ENCODE results near the gene EIF5AL1. TPM values are rescaled to one million over a fixed set of nuclear protein-coding genes. Genes with fewer than 3 reads are reported as not detected.
"Not testable (repeated sequence)": the region's sequence is repeated elsewhere in the genome, so short reads cannot be mapped to it uniquely, and the experiment has no call there.

EIF5AL1 gene
- total RNA-seq (2014; rRNA removed; shearing (Covaris generic)): 0.09 and 0.58 TPM in 2 replicates

- not testable (repeated sequence) for DNase-seq (ENCODE audit: low read depth in 1 of 2, low spot score in 2 of 2); H3K9me3 ChIP-seq (replicated peaks); H3K36me3 ChIP-seq; H3K27me3 ChIP-seq (replicated peaks); H3K4me1 ChIP-seq (replicated peaks); H3K4me3 ChIP-seq; H3K27ac ChIP-seq
Measured at GRCh38 chr10:79511891-79512583, at the start of gene EIF5AL1. EIF5AL1 (plus strand) TSS chr10:79512533; CDS start chr10:79512650, 117 bp downstream.

GRCh38 chr10:79463578-79464496, 48.5 kb upstream of the EIF5AL1 start:
- H3K4me1 ChIP-seq (replicated peaks): peaks cover 12% of the 10 kb centered on the region
- no peaks in the 10 kb centered on the region for H3K36me3 ChIP-seq
- H3K9me3 ChIP-seq (replicated peaks): no peaks in the 10 kb centered on the region
- H3K27me3 ChIP-seq (replicated peaks): no peaks in the 10 kb centered on the region
- DNase-seq (ENCODE audit: low read depth in 1 of 2, low spot score in 2 of 2): no peak
- H3K4me3 ChIP-seq: no peak overlapping the region
- H3K27ac ChIP-seq: no peak overlapping the region

- Histone ChIP-seq H3K9me3 (replicated peaks) (no peaks in the 10 kb centered on the region), H3K36me3 (no peaks in the 10 kb centered on the region), H3K4me1 (replicated peaks) (peaks cover 12% of the 10 kb centered on the region), H3K27me3 (replicated peaks) (no peaks in the 10 kb centered on the region), H3K27ac (no peak overlapping the region), H3K4me3 (no peak overlapping the region)
- DNase-seq (ENCODE audit: low read depth in 1 of 2, low spot score in 2 of 2): no peak
Measured at GRCh38 chr10:79465341-79465740, 47.0 kb upstream of the EIF5AL1 start.

GRCh38 chr10:79468015-79468560, 44.2 kb upstream of the EIF5AL1 start:
- no peaks in the 10 kb centered on the region for H3K9me3 ChIP-seq (replicated peaks)
- no peaks in the 10 kb centered on the region for H3K36me3 ChIP-seq
- DNase-seq (ENCODE audit: low read depth in 1 of 2, low spot score in 2 of 2): no peak
- no peak overlapping the region for H3K27ac ChIP-seq
- H3K4me1 ChIP-seq (replicated peaks): peaks cover 12% of the 10 kb centered on the region
- no peak overlapping the region for H3K4me3 ChIP-seq
- no peaks in the 10 kb centered on the region for H3K27me3 ChIP-seq (replicated peaks)

GRCh38 chr10:79468841-79469585, 43.3 kb upstream of the EIF5AL1 start:
- DNase-seq (ENCODE audit: low read depth in 1 of 2, low spot score in 2 of 2): no peak
- H3K4me3 ChIP-seq: no peak overlapping the region
- H3K4me1 ChIP-seq (replicated peaks): peaks cover 12% of the 10 kb centered on the region
- no peaks in the 10 kb centered on the region for H3K9me3 ChIP-seq (replicated peaks)
- H3K27me3 ChIP-seq (replicated peaks): no peaks in the 10 kb centered on the region
- no peak overlapping the region for H3K27ac ChIP-seq
- no peaks in the 10 kb centered on the region for H3K36me3 ChIP-seq

GRCh38 chr10:79470096-79470495, 42.2 kb upstream of the EIF5AL1 start:
- no peaks in the 10 kb centered on the region for H3K9me3 ChIP-seq (replicated peaks)
- H3K27ac ChIP-seq: no peak overlapping the region
- no peak for DNase-seq (ENCODE audit: low read depth in 1 of 2, low spot score in 2 of 2)
- no peaks in the 10 kb centered on the region for H3K27me3 ChIP-seq (replicated peaks)
- no peak overlapping the region for H3K4me3 ChIP-seq
- peaks cover 12% of the 10 kb centered on the region for H3K4me1 ChIP-seq (replicated peaks)
- H3K36me3 ChIP-seq: no peaks in the 10 kb centered on the region

- Histone ChIP-seq H3K4me1 (replicated peaks) (peaks cover 5% of the 10 kb centered on the region), H3K9me3 (replicated peaks) (no peaks in the 10 kb centered on the region), H3K4me3 (no peak overlapping the region), H3K27ac (no peak overlapping the region), H3K36me3 (no peaks in the 10 kb centered on the region), H3K27me3 (replicated peaks) (no peaks in the 10 kb centered on the region)
- no peak for DNase-seq (ENCODE audit: low read depth in 1 of 2, low spot score in 2 of 2)
Measured at GRCh38 chr10:79471776-79472175, 40.6 kb upstream of the EIF5AL1 start.

- Histone ChIP-seq H3K4me1 (replicated peaks) (no peaks in the 10 kb centered on the region), H3K27me3 (replicated peaks) (no peaks in the 10 kb centered on the region), H3K4me3 (no peak overlapping the region), H3K27ac (no peak overlapping the region), H3K36me3 (no peaks in the 10 kb centered on the region), H3K9me3 (replicated peaks) (no peaks in the 10 kb centered on the region)
- no peak for DNase-seq (ENCODE audit: low read depth in 1 of 2, low spot score in 2 of 2)
Measured at GRCh38 chr10:79472449-79472848, 39.9 kb upstream of the EIF5AL1 start.

- no peak for DNase-seq (ENCODE audit: low read depth in 1 of 2, low spot score in 2 of 2)
- no peak overlapping the region for H3K27ac ChIP-seq
- no peaks in the 10 kb centered on the region for H3K36me3 ChIP-seq
- no peaks in the 10 kb centered on the region for H3K4me1 ChIP-seq (replicated peaks)
- no peaks in the 10 kb centered on the region for H3K9me3 ChIP-seq (replicated peaks)
- no peaks in the 10 kb centered on the region for H3K27me3 ChIP-seq (replicated peaks)
- no peak overlapping the region for H3K4me3 ChIP-seq
Measured at GRCh38 chr10:79472951-79473350, 39.4 kb upstream of the EIF5AL1 start.

- no peaks in the 10 kb centered on the region for H3K27me3 ChIP-seq (replicated peaks)
- DNase-seq (ENCODE audit: low read depth in 1 of 2, low spot score in 2 of 2): no peak
- H3K36me3 ChIP-seq: no peaks in the 10 kb centered on the region
- H3K4me3 ChIP-seq: no peak overlapping the region
- H3K9me3 ChIP-seq (replicated peaks): no peaks in the 10 kb centered on the region
- no peak overlapping the region for H3K27ac ChIP-seq
- no peaks in the 10 kb centered on the region for H3K4me1 ChIP-seq (replicated peaks)
Measured at GRCh38 chr10:79473496-79474095, 38.7 kb upstream of the EIF5AL1 start.

GRCh38 chr10:79475119-79475653, 37.1 kb upstream of the EIF5AL1 start:
- no peak overlapping the region for H3K4me3 ChIP-seq
- H3K9me3 ChIP-seq (replicated peaks): no peaks in the 10 kb centered on the region
- no peaks in the 10 kb centered on the region for H3K27me3 ChIP-seq (replicated peaks)
- no peak for DNase-seq (ENCODE audit: low read depth in 1 of 2, low spot score in 2 of 2)
- H3K4me1 ChIP-seq (replicated peaks): no peaks in the 10 kb centered on the region; the same call in 1 of the 2 replicates
- no peaks in the 10 kb centered on the region for H3K36me3 ChIP-seq
- no peak overlapping the region for H3K27ac ChIP-seq

GRCh38 chr10:79475877-79476276, 36.5 kb upstream of the EIF5AL1 start:
- H3K4me1 ChIP-seq (replicated peaks): no peaks in the 10 kb centered on the region; the same call in 1 of the 2 replicates
- no peak overlapping the region for H3K4me3 ChIP-seq
- H3K9me3 ChIP-seq (replicated peaks): no peaks in the 10 kb centered on the region
- H3K36me3 ChIP-seq: no peaks in the 10 kb centered on the region
- H3K27me3 ChIP-seq (replicated peaks): no peaks in the 10 kb centered on the region
- no peak for DNase-seq (ENCODE audit: low read depth in 1 of 2, low spot score in 2 of 2)
- H3K27ac ChIP-seq: no peak overlapping the region

GRCh38 chr10:79476645-79477044, 35.7 kb upstream of the EIF5AL1 start:
- no peak overlapping the region for H3K4me3 ChIP-seq
- no peak overlapping the region for H3K27ac ChIP-seq
- no peaks in the 10 kb centered on the region for H3K9me3 ChIP-seq (replicated peaks)
- no peaks in the 10 kb centered on the region for H3K36me3 ChIP-seq
- DNase-seq (ENCODE audit: low read depth in 1 of 2, low spot score in 2 of 2): no peak
- no peaks in the 10 kb centered on the region for H3K27me3 ChIP-seq (replicated peaks)
- H3K4me1 ChIP-seq (replicated peaks): no peaks in the 10 kb centered on the region; the same call in 1 of the 2 replicates

Measured in SJSA1 (cell line).